A172 (cell line): ENCODE measurements around the gene FARS2. TPM values are rescaled to one million over a fixed set of nuclear protein-coding genes. Genes with fewer than 3 reads are reported as not detected.

ENCODE experiments used
- DNase-seq: peaks from one replicate; pipeline ENCODE4 v3.0.0-alpha.2; 2015; ENCODE audit warnings: low spot score
- total RNA-seq: library from RNA; depleted of rRNA; stranded (reverse); fragments of >200 nt; shearing (Covaris generic); gene quantifications from 2 replicates; pipeline ENCODE4 v1.2.3, GENCODE V29; 2014

FARS2 gene
- total RNA-seq, 1 experiment from 2014 or later = 12.5 TPM

GRCh38 chr6:5534643-5535042 lies 273.3 kb downstream of the FARS2 start:
- DNase-seq = no peak

- no peak for DNase-seq
These were observed 275.3 kb downstream of the FARS2 start for GRCh38 chr6:5536644-5537043.

GRCh38 chr6:5537132-5537531 lies 275.8 kb downstream of the FARS2 start:
- DNase-seq = no peak

GRCh38 chr6:5537967-5538366 lies 276.7 kb downstream of the FARS2 start:
- no peak for DNase-seq

GRCh38 chr6:5540370-5540769 lies 279.1 kb downstream of the FARS2 start:
- DNase-seq = no peak

- no peak for DNase-seq
These were observed 279.7 kb downstream of the FARS2 start for GRCh38 chr6:5541025-5541424.

GRCh38 chr6:5541751-5542432 lies 280.6 kb downstream of the FARS2 start:
- peak; percentile 90 for DNase-seq

GRCh38 chr6:5547556-5547955 lies 286.2 kb downstream of the FARS2 start:
- no peak for DNase-seq

- DNase-seq = no peak
These were observed 289.3 kb downstream of the FARS2 start for GRCh38 chr6:5550631-5551030.

GRCh38 chr6:5552243-5552642 lies 290.9 kb downstream of the FARS2 start:
- DNase-seq = no peak

- no peak for DNase-seq
These were observed 292.5 kb downstream of the FARS2 start for GRCh38 chr6:5553767-5554166.

- no peak for DNase-seq
These were observed 292.9 kb downstream of the FARS2 start for GRCh38 chr6:5554226-5554625.

GRCh38 chr6:5556011-5556410 lies 294.7 kb downstream of the FARS2 start:
- DNase-seq = no peak

- no peak for DNase-seq
These were observed 296.2 kb downstream of the FARS2 start for GRCh38 chr6:5557506-5557905.

- no peak for DNase-seq
These were observed 298.3 kb downstream of the FARS2 start for GRCh38 chr6:5559651-5560050.

- DNase-seq = no peak
These were observed 301.0 kb downstream of the FARS2 start for GRCh38 chr6:5562277-5562676.

GRCh38 chr6:5563086-5563485 lies 301.8 kb downstream of the FARS2 start:
- DNase-seq = no peak

GRCh38 chr6:5564746-5565145 lies 303.4 kb downstream of the FARS2 start:
- peak; percentile 22 for DNase-seq

GRCh38 chr6:5565971-5566370 lies 304.7 kb downstream of the FARS2 start:
- no peak for DNase-seq

GRCh38 chr6:5566718-5567117 lies 305.4 kb downstream of the FARS2 start:
- no peak for DNase-seq

GRCh38 chr6:5567352-5567751 lies 306.0 kb downstream of the FARS2 start:
- DNase-seq = no peak

GRCh38 chr6:5567890-5568289 lies 306.6 kb downstream of the FARS2 start:
- DNase-seq = no peak

GRCh38 chr6:5569491-5569890 lies 308.2 kb downstream of the FARS2 start:
- DNase-seq = peak; percentile 4

GRCh38 chr6:5570641-5571040 lies 309.3 kb downstream of the FARS2 start:
- no peak for DNase-seq
